Measurements from ENCODE around the gene SNX20. TPM values are rescaled to one million over a fixed set of nuclear protein-coding genes. Genes with fewer than 3 reads are reported as not detected.

The SNX20 gene
- total and polyA plus RNA-seq, 2 of the 4 experiments (the other 2 are of a cell fraction), result not detected

- H3K9me3 ChIP-seq (ENCODE audit: control insufficient read depth, insufficient read depth, low read length), result peaks cover 23% of the 10 kb centered on the region
- H3K9me1 ChIP-seq (ENCODE audit: insufficient read depth, low read length), result no peaks in the 10 kb centered on the region
- H2BK5ac ChIP-seq (ENCODE audit: low read depth, low read length, poor library complexity, severe bottlenecking), result no peak overlapping the region
- H3K27me3 ChIP-seq (ENCODE audit: control insufficient read depth, insufficient read depth, low read length), result peaks cover 5% of the 10 kb centered on the region
- no peak for TF ChIP-seq FOS (IDR thresholded peaks at IDR 0.05; ENCODE audit: low read depth, low read length)
- no peak for TF ChIP-seq RCOR1 (IDR thresholded peaks at IDR 0.05; ENCODE audit: insufficient replicate concordance, low read length)
- no peak for TF ChIP-seq MAFK (IDR thresholded peaks at IDR 0.05; ENCODE audit: low read depth, low read length)
- TF ChIP-seq MAZ (IDR thresholded peaks at IDR 0.05; ENCODE audit: borderline replicate concordance, low read depth, low read length), result no peak
- TF ChIP-seq RFX5 (IDR thresholded peaks at IDR 0.05; ENCODE audit: low read depth, low read length), result no peak
- no peak for TF ChIP-seq CEBPB (IDR thresholded peaks at IDR 0.05; ENCODE audit: low read depth, low read length)
- TF ChIP-seq NFE2L2 (IDR thresholded peaks at IDR 0.05; ENCODE audit: low read depth, low read length), result no peak
- no peak for TF ChIP-seq RAD21 (IDR thresholded peaks at IDR 0.05; ENCODE audit: low read length)
- TF ChIP-seq CTCF (conservative IDR thresholded peaks at IDR 0.05; ENCODE audit: low read depth, low read length), result no peak
- no peak for TF ChIP-seq ELK1 (IDR thresholded peaks at IDR 0.05; ENCODE audit: borderline replicate concordance, low read depth, low read length)
- no peak for TF ChIP-seq CHD1 (IDR thresholded peaks at IDR 0.05; ENCODE audit: low read depth, low read length)
- TF ChIP-seq MXI1 (IDR thresholded peaks at IDR 0.05; ENCODE audit: borderline replicate concordance, low read depth, low read length), result no peak
- TF ChIP-seq BHLHE40 (IDR thresholded peaks at IDR 0.05; ENCODE audit: low read depth, low read length), result no peak
- TF ChIP-seq USF2 (IDR thresholded peaks at IDR 0.05; ENCODE audit: low read depth, low read length), result no peak
- no peak for TF ChIP-seq POLR2A (IDR thresholded peaks at IDR 0.05; ENCODE audit: low read depth, low read length)
- TF ChIP-seq SMC3 (IDR thresholded peaks at IDR 0.05; ENCODE audit: low read depth, low read length), result no peak
- H3K4me1 ChIP-seq (ENCODE audit: control insufficient read depth, insufficient read depth, low read length), result no peaks in the 10 kb centered on the region
- no peak overlapping the region for H2AK5ac ChIP-seq (ENCODE audit: low read depth, low read length)
- H3K23ac ChIP-seq (ENCODE audit: low read depth, low read length), result no peak overlapping the region
- ATAC-seq (ENCODE audit: low read depth) (no peak), DNase-seq (no peak)
- H3K14ac ChIP-seq (replicated peaks; ENCODE audit: low read depth, low read length), result no peak overlapping the region
- no peak overlapping the region for H2BK120ac ChIP-seq (ENCODE audit: low read depth, low read length)
- no peak overlapping the region for H3K4me2 ChIP-seq (ENCODE audit: low read depth, low read length)
- H4K91ac ChIP-seq (ENCODE audit: insufficient read depth, low read depth, low read length), result no peak overlapping the region
- no TSS peak for BruUV-seq (replicated peaks)
- CTCF ChIA-PET, result no interaction called here
- no peak overlapping the region for H2AK9ac ChIP-seq (replicated peaks; ENCODE audit: low read depth, low read length, poor library complexity)
- H3K9ac ChIP-seq (ENCODE audit: low read depth, low read length), result no peak overlapping the region
- H4K5ac ChIP-seq (ENCODE audit: low read depth, low read length), result no peak overlapping the region
- H3K4me3 ChIP-seq (ENCODE audit: insufficient read depth, low read depth, low read length), result no peak overlapping the region
- POLR2A ChIA-PET (ENCODE audit: unreplicated experiment), result no interaction called here
- H4K8ac ChIP-seq (ENCODE audit: low read depth in 2 of 2, low read length in 2 of 2), result no peak overlapping the region
- in situ Hi-C loops (cut with MboI; ENCODE audit: low sequenced_read_pairs) (loop anchor here (25.0 kb wide), 1 partner anchor 461 kb away; no protein-coding TSS in a partner anchor), dilution Hi-C loops (cut with HindIII; ENCODE audit: low sequenced_read_pairs, unreplicated experiment) (no loop called here), intact Hi-C loops (cut with micrococcal nuclease) (no loop called here)
- H4K20me1 ChIP-seq (ENCODE audit: insufficient read depth, low read length), result no peaks in the 10 kb centered on the region
- H2BK20ac ChIP-seq (ENCODE audit: low read depth, low read length), result no peak overlapping the region
- no peak overlapping the region for H2AFZ ChIP-seq (replicated peaks; ENCODE audit: low read length, poor library complexity)
- H3K27ac ChIP-seq (ENCODE audit: insufficient read depth, low read length), result no peak overlapping the region
- H3K56ac ChIP-seq (ENCODE audit: extremely low read depth, insufficient read depth, low read length), result no peak overlapping the region
- H3K4ac ChIP-seq (ENCODE audit: low read depth, low read length), result no peak overlapping the region
- no peaks in the 10 kb centered on the region for H3K36me3 ChIP-seq (ENCODE audit: control insufficient read depth, insufficient read depth, low read length)
- H3K18ac ChIP-seq (ENCODE audit: low read depth, low read length), result no peak overlapping the region
- WGBS, 2 experiments (ENCODE audit: extremely low coverage in 2 of 2, insufficient read length in 1 of 2), result 48% methylated on average over 38 of the region's 70 CpGs; no CpG with 5 or more reads in 1 of the 2 experiments
- no peak overlapping the region for H2BK15ac ChIP-seq (ENCODE audit: low read depth, low read length)
- no peaks in the 10 kb centered on the region for H3K79me1 ChIP-seq (ENCODE audit: low read depth in 1 of 2, low read length in 2 of 2)
Measured at GRCh38 chr16:50673496-50674275, 7.4 kb downstream of the SNX20 start.

Measured in IMR-90 (cell line).